Endothelial cell of umbilical vein (primary cell): ENCODE data around the gene PKD1L1. TPM values are rescaled to one million over a fixed set of nuclear protein-coding genes. Genes with fewer than 3 reads are reported as not detected.

Experiments used
- BruUV-seq: library from RNA; stranded (reverse); fragments of 400-500 nt; replicated peaks from 2 replicates; lab custom pipeline; 2021; lab: Mats Ljungman, UMichigan
- CTCF ChIA-PET: fragments of 300-600, 350-600 bp; sonication (Branson Sonifier 250); formaldehyde crosslinking; loops from one replicate; lab custom pipeline; 2021; ENCODE audit warnings: antibody characterized with exemption, inconsistent platforms; lab: Charles Lee
- POLR2A ChIA-PET: fragments of 300-600, 350-600 bp; sonication (Branson Sonifier 250); formaldehyde crosslinking; loops from one replicate; lab custom pipeline; 2021; ENCODE audit warnings: antibody characterized with exemption, inconsistent platforms; lab: Charles Lee
- DNase-seq: peaks from one replicate; pipeline ENCODE4 v3.0.0-alpha.2; 2011; ENCODE audit warnings: low read depth, low spot score
- FAIRE-seq: peaks from 2 replicates; lab custom pipeline; 2011; peaks lifted over from hg19 to GRCh38; lab: Jason Lieb, UNC
- H2AFZ ChIP-seq: 2 replicates; pipeline ENCODE4 v1.6.0; 2012; ENCODE audit warnings: low read depth, low read length, control low read depth, inconsistent platforms
- H3K27ac ChIP-seq: 2 replicates; pipeline ENCODE4 v1.5.1; 2011; ENCODE audit warnings: low read depth, mild to moderate bottlenecking, control low read depth, low read length, moderate library complexity; ENCODE audit not compliant: insufficient read depth
- H3K27me3 ChIP-seq, 2 experiments: 2 replicates each; pipeline versions ENCODE4 v1.6.0 to v1.6.1; 2011; ENCODE audit warnings: low read length in 2 of 2, mixed read lengths in 1 of 2; ENCODE audit not compliant: control insufficient read depth in 2 of 2, insufficient read depth in 2 of 2
- H3K36me3 ChIP-seq, 2 experiments: 2 replicates in 1 of 2; 3 replicates in 1 of 2; pipeline ENCODE4 v1.5.1; 2011; ENCODE audit warnings: low read length in 2 of 2, mild to moderate bottlenecking in 1 of 2, moderate library complexity in 1 of 2; ENCODE audit not compliant: control insufficient read depth in 2 of 2, insufficient read depth in 2 of 2; ENCODE audit errors: extremely low read depth in 1 of 2
- H3K4me1 ChIP-seq: 3 replicates; pipeline ENCODE4 v1.5.1; 2011; ENCODE audit warnings: mild to moderate bottlenecking, low read length; ENCODE audit not compliant: control insufficient read depth, insufficient read depth; ENCODE audit errors: extremely low read depth
- H3K4me2 ChIP-seq: 2 replicates; pipeline ENCODE4 v1.6.1; 2011; ENCODE audit warnings: low read length, control low read depth, mixed read lengths; ENCODE audit not compliant: insufficient read depth
- H3K4me3 ChIP-seq, 3 experiments: fragments of 200-600 bp in 1 of 3; sonication (generic), shearing (Covaris generic) in 1 of 3; replicated peaks in 1 of 3; 2 replicates each; pipeline ENCODE4 v1.5.1; 2011 to 2016; ENCODE audit warnings: control low read depth in 3 of 3, low read length in 3 of 3, mild to moderate bottlenecking in 2 of 3, inconsistent platforms in 1 of 3, low read depth in 1 of 3, moderate library complexity in 1 of 3; ENCODE audit not compliant: insufficient read depth in 1 of 3
- H3K79me2 ChIP-seq: 2 replicates; pipeline ENCODE4 v1.6.0; 2012; ENCODE audit warnings: low read length, inconsistent platforms; ENCODE audit not compliant: control insufficient read depth, insufficient read depth
- H3K9ac ChIP-seq: replicated peaks from 2 replicates; pipeline ENCODE3; 2011; ENCODE audit warnings: low read length, control low read depth; ENCODE audit not compliant: insufficient read depth; ENCODE audit errors: extremely low read depth
- H3K9me1 ChIP-seq: replicated peaks from 3 replicates; pipeline ENCODE4 v1.6.0; 2011; ENCODE audit warnings: mild to moderate bottlenecking, low read length; ENCODE audit not compliant: control insufficient read depth, insufficient read depth; ENCODE audit errors: extremely low read depth
- H3K9me3 ChIP-seq: replicated peaks from 2 replicates; pipeline ENCODE4 v1.5.1; 2012; ENCODE audit warnings: low read length, inconsistent platforms; ENCODE audit not compliant: control insufficient read depth, insufficient read depth
- H4K20me1 ChIP-seq: replicated peaks from 2 replicates; pipeline ENCODE3; 2011; ENCODE audit warnings: mild to moderate bottlenecking, low read length; ENCODE audit not compliant: control insufficient read depth, insufficient read depth; ENCODE audit errors: extremely low read depth
- EZH2 ChIP-seq: IDR thresholded peaks from 2 replicates; pipeline ENCODE4 v1.6.1; 2012; ENCODE audit warnings: borderline replicate concordance, low read depth, mild to moderate bottlenecking, moderate library complexity, low read length, inconsistent platforms; ENCODE audit not compliant: severe bottlenecking
- FOS ChIP-seq: IDR thresholded peaks from 2 replicates; pipeline ENCODE4 v1.6.1; 2011; ENCODE audit warnings: mild to moderate bottlenecking, low read length, moderate library complexity, borderline replicate concordance; ENCODE audit not compliant: insufficient read depth
- GATA2 ChIP-seq: IDR thresholded peaks from 2 replicates; pipeline ENCODE4 v1.7.0; 2011; ENCODE audit warnings: low read depth, mild to moderate bottlenecking, moderate library complexity, mixed read lengths, low read length; ENCODE audit not compliant: insufficient read length, insufficient read depth
- JUN ChIP-seq: IDR thresholded peaks from 2 replicates; pipeline ENCODE4 v1.6.1; 2011; ENCODE audit warnings: borderline replicate concordance, low read depth; ENCODE audit not compliant: insufficient read length, insufficient read depth
- MYC ChIP-seq: IDR thresholded peaks from one replicate; pipeline ENCODE4 v1.6.1; 2011; ENCODE audit warnings: mild to moderate bottlenecking, low read depth, low read length
- POLR2A ChIP-seq: IDR thresholded peaks from 2 replicates; pipeline ENCODE4 v1.6.1; 2012; ENCODE audit warnings: low read depth, mild to moderate bottlenecking, control low read depth, low read length
- POLR2AphosphoS5 ChIP-seq: IDR thresholded peaks from 2 replicates; pipeline ENCODE4 v1.6.1; 2012; ENCODE audit warnings: low read depth, mild to moderate bottlenecking, control low read depth, low read length, moderate library complexity; ENCODE audit not compliant: insufficient read depth
- dilution Hi-C: fragments of 300-500 bp; cut with MboI; formaldehyde crosslinking; loops from one replicate; pipeline ENCODE4 v1.15.0; 2019; ENCODE audit warnings: low sequenced_read_pairs; ENCODE audit not compliant: extremely low pct_ligation_motif_present
- intact Hi-C: fragments of 100-400 bp; cut with micrococcal nuclease; formaldehyde crosslinking; loops from one replicate; pipeline ENCODE4 v1.10.0; 2022
- polyA plus RNA-seq, 4 experiments: library from polyadenylated mRNA; depleted of rRNA in 3 of 4; stranded (reverse) in 3 of 4; unstranded in 1 of 4; fragments of >200 nt; gene quantifications; 2 replicates each; pipeline versions ENCODE4 v1.2.1 to v1.2.3, GENCODE V29; 2011 to 2012; ENCODE audit warnings: missing spikeins in 1 of 4
- total RNA-seq: library from RNA; stranded (reverse); gene quantifications from 2 replicates; pipeline ENCODE4 v1.2.3, GENCODE V29; 2021
- TF ChIP-seq, protein P1 (sequence below), 2 donors: IDR thresholded peaks; 1 replicate in 1 of 2; 2 replicates in 1 of 2; pipeline ENCODE4 v1.5.1; 2011; ENCODE audit warnings: low read length in 2 of 2, mild to moderate bottlenecking in 2 of 2, moderate library complexity in 2 of 2, control low read depth in 1 of 2, inconsistent platforms in 1 of 2, low read depth in 1 of 2; ENCODE audit not compliant: insufficient read depth in 1 of 2; ENCODE audit errors: extremely low read depth in 1 of 2
- TF ChIP-seq, protein P2 (sequence below): IDR thresholded peaks from 2 replicates; pipeline ENCODE4 v1.6.1; 2011; ENCODE audit not compliant: insufficient read depth, insufficient read length

PKD1L1 gene
- total and polyA plus RNA-seq, 2 donors (not counting 3 experiments of a cell fraction or from before 2014, with no cell fraction given), result 4.1 to 5.9 TPM

GRCh38 chr7:47739891-47740290 lies 208.4 kb downstream of the PKD1L1 start:
- DNase-seq (no peak), FAIRE-seq (no peak)
- H3K27me3 ChIP-seq, result peaks cover 4 to 5% of the 10 kb centered on the region in 2 experiments
- H3K36me3 ChIP-seq, result no peaks in the 10 kb centered on the region
- dilution Hi-C loops, result no loop called here
- H3K9me1 ChIP-seq, result no peaks in the 10 kb centered on the region
- no peak overlapping the region for H3K27ac ChIP-seq
- H3K9me3 ChIP-seq, result no peaks in the 10 kb centered on the region
- H3K79me2 ChIP-seq, result no peaks in the 10 kb centered on the region
- no peak overlapping the region for H2AFZ ChIP-seq
- peaks cover 7% of the 10 kb centered on the region for H3K4me1 ChIP-seq
- H4K20me1 ChIP-seq, result no peaks in the 10 kb centered on the region
- H3K4me3 ChIP-seq, result no peak overlapping the region
- no peak overlapping the region for H3K9ac ChIP-seq
- BruUV-seq, result no TSS peak
- CTCF ChIA-PET, result no interaction called here
- POLR2A ChIA-PET, result no interaction called here
- intact Hi-C loops, result no loop called here
- H3K4me2 ChIP-seq, result no peak overlapping the region
- TF ChIP-seq FOS, result no peak
- no peak for TF ChIP-seq POLR2A
- TF ChIP-seq GATA2, result no peak
- TF ChIP-seq, protein P1, sequence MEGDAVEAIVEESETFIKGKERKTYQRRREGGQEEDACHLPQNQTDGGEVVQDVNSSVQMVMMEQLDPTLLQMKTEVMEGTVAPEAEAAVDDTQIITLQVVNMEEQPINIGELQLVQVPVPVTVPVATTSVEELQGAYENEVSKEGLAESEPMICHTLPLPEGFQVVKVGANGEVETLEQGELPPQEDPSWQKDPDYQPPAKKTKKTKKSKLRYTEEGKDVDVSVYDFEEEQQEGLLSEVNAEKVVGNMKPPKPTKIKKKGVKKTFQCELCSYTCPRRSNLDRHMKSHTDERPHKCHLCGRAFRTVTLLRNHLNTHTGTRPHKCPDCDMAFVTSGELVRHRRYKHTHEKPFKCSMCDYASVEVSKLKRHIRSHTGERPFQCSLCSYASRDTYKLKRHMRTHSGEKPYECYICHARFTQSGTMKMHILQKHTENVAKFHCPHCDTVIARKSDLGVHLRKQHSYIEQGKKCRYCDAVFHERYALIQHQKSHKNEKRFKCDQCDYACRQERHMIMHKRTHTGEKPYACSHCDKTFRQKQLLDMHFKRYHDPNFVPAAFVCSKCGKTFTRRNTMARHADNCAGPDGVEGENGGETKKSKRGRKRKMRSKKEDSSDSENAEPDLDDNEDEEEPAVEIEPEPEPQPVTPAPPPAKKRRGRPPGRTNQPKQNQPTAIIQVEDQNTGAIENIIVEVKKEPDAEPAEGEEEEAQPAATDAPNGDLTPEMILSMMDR (IDR thresholded peaks at IDR 0.05; ENCODE audit: extremely low read depth in 1 of 2, insufficient read depth in 1 of 2, low read depth in 1 of 2, low read length in 2 of 2), result no peak
- TF ChIP-seq JUN, result no peak
- TF ChIP-seq POLR2AphosphoS5, result no peak
- TF ChIP-seq, protein P2, sequence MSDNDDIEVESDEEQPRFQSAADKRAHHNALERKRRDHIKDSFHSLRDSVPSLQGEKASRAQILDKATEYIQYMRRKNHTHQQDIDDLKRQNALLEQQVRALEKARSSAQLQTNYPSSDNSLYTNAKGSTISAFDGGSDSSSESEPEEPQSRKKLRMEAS, result no peak
- TF ChIP-seq MYC, result no peak
- TF ChIP-seq EZH2, result no peak
